ENCODE data around the gene SEC22B. TPM values are rescaled to one million over a fixed set of nuclear protein-coding genes. Genes with fewer than 3 reads are reported as not detected.
"Not testable (repeated sequence)": the region's sequence is repeated elsewhere in the genome, so short reads cannot be mapped to it uniquely, and the experiment has no call there.

SEC22B gene
- total RNA-seq (2022) (18.0 and 18.7 TPM in 2 replicates), Bru-seq, nascent RNA (percentile 86 among the genes with signal in this experiment), BruChase-seq, experiment 1, labeled RNA remaining after a 6-hour chase (percentile 87 among the genes with signal in this experiment), BruChase-seq, experiment 2, labeled RNA remaining after a 2-hour chase (percentile 86 among the genes with signal in this experiment)
- long read RNA-seq, full-length matches to known transcripts = 43 of 55 reads
- long read RNA-seq, partial matches to known transcripts = 3 of 55 reads
- long read RNA-seq, other reads (novel, unspliced or antisense) = 9 of 55 reads

DNA sequence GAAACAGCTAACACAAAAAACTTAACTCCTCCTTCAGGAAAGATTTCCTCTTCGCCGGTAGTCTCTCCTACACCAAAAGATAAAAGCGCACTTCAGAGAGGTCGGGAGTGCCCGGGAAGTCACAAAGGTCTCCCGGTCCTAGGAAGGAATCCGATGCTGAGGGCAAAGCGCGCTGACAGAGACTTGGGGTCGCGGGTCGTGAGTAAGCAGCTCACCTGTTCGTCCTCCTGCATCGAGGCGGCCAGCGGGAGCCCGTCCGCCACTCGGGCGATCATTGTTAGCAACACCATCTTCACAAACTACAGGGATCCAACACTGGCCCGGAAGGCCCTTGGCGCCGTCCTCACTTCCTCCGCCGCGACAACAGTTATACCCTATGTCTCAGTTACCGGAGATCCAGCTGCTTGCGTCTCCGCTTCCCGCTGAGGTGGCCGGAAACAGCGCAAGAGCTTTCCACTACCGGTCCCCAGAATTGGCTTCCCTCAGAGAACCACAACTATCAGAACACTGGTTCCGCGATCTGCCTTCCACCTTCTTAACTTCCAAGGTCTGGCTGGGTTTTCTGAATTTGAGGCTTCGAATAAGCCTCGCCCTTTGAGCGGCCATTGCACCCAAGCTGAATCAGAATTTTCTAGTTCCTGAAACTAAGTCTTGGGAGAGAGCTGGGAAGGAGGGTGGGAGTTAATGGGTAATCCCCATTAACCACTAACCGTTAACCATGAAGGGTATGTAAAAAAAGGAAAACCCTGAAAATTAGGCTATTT lies at the start of gene SEC22B:
Gene SEC22B, minus strand, starts transcription at position 429 of the 764 bp plus-strand sequence. Its CDS starts 139 bp downstream, at position 290.
- Mint-ChIP-seq H3K9me3 (ENCODE audit: low read depth, unreplicated experiment) (no peaks in the 10 kb centered on the region), H3K36me3 (ENCODE audit: insufficient read depth, unreplicated experiment) (peaks cover 15% of the 10 kb centered on the region), H3K4me3 (ENCODE audit: low read depth, unreplicated experiment) (peak within 1 kb of the TSS; percentile 96), H3K4me1 (ENCODE audit: low read depth, unreplicated experiment) (peaks cover 10% of the 10 kb centered on the region), H3K27me3 (ENCODE audit: unreplicated experiment) (no peaks in the 10 kb centered on the region), H3K27ac (ENCODE audit: unreplicated experiment) (peak within 1 kb of the TSS; percentile 98)
- DNase-seq = peak; percentile 79
- CTCF ChIA-PET = no interaction called here
- TF ChIP-seq, protein P1, sequence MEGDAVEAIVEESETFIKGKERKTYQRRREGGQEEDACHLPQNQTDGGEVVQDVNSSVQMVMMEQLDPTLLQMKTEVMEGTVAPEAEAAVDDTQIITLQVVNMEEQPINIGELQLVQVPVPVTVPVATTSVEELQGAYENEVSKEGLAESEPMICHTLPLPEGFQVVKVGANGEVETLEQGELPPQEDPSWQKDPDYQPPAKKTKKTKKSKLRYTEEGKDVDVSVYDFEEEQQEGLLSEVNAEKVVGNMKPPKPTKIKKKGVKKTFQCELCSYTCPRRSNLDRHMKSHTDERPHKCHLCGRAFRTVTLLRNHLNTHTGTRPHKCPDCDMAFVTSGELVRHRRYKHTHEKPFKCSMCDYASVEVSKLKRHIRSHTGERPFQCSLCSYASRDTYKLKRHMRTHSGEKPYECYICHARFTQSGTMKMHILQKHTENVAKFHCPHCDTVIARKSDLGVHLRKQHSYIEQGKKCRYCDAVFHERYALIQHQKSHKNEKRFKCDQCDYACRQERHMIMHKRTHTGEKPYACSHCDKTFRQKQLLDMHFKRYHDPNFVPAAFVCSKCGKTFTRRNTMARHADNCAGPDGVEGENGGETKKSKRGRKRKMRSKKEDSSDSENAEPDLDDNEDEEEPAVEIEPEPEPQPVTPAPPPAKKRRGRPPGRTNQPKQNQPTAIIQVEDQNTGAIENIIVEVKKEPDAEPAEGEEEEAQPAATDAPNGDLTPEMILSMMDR (IDR thresholded peaks at IDR 0.05; ENCODE audit: unreplicated experiment) = no peak
- no TSS peak for BruUV-seq (replicated peaks)
- intact Hi-C loops (cut with micrococcal nuclease; ENCODE audit: unreplicated experiment) = no loop called here

DNA sequence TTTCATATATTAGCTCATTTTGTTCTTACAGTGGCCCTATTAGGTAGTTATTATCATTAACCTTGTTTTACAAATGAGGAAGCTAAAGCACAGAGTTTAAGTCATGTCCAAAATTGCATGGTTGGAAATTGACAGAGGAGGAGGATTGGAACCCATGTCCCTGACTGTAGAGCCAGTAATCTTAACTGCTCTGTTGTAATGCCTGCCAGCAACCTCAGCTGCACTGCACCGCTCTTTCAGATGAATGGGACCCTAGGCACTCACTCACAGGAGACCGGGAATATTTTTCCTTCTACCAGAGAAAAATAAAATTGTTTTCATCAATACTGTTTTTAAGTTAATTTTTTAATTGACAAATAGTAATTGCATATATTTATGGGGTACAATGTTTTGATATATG lies 41.6 kb upstream of the SEC22B start:
- DNase-seq; H3K27me3 Mint-ChIP-seq (ENCODE audit: unreplicated experiment); CTCF ChIA-PET; intact Hi-C loops (cut with micrococcal nuclease; ENCODE audit: unreplicated experiment); H3K4me3 Mint-ChIP-seq (ENCODE audit: low read depth, unreplicated experiment); H3K9me3 Mint-ChIP-seq (ENCODE audit: low read depth, unreplicated experiment); BruUV-seq (replicated peaks); H3K36me3 Mint-ChIP-seq (ENCODE audit: insufficient read depth, unreplicated experiment); H3K4me1 Mint-ChIP-seq (ENCODE audit: low read depth, unreplicated experiment); H3K27ac Mint-ChIP-seq (ENCODE audit: unreplicated experiment): not testable (repeated sequence)

DNA sequence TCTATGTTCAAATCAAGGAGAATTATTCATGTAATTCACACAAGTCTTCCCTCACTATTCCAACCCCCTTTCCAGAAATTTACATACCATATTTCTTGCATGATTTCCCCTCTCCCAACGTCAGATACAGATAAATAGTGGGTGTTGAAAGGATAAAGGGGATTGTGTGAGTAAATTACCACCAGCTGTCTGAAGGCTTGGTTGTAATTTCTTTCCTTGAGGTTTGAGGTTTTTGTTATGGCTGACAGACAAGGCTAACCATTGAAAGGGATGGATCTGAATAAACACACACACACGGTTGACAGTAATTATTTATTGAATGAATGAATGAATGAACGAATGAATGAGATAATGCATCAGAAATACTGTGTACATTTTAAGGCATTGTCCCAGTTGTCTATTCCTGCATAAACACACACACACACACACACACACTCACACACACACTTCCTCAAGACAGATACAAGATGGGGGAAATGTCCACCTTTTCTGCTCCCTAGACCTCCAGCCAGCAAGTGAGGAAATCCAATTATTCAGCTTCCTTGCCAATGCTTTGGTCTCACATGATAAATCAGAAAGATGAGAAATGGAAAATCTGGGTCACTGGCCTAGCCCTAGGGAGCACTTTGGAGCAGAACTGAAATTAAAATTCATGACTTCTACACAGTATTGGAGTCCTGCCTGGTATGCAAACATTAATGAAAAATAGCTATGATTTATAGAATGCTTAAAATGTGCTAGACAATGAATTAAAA lies 41.0 kb upstream of the SEC22B start:
- BruUV-seq (replicated peaks); CTCF ChIA-PET; DNase-seq; H3K36me3 Mint-ChIP-seq (ENCODE audit: insufficient read depth, unreplicated experiment); H3K27ac Mint-ChIP-seq (ENCODE audit: unreplicated experiment); H3K9me3 Mint-ChIP-seq (ENCODE audit: low read depth, unreplicated experiment); intact Hi-C loops (cut with micrococcal nuclease; ENCODE audit: unreplicated experiment); H3K4me1 Mint-ChIP-seq (ENCODE audit: low read depth, unreplicated experiment); H3K4me3 Mint-ChIP-seq (ENCODE audit: low read depth, unreplicated experiment); H3K27me3 Mint-ChIP-seq (ENCODE audit: unreplicated experiment): not testable (repeated sequence)

DNA sequence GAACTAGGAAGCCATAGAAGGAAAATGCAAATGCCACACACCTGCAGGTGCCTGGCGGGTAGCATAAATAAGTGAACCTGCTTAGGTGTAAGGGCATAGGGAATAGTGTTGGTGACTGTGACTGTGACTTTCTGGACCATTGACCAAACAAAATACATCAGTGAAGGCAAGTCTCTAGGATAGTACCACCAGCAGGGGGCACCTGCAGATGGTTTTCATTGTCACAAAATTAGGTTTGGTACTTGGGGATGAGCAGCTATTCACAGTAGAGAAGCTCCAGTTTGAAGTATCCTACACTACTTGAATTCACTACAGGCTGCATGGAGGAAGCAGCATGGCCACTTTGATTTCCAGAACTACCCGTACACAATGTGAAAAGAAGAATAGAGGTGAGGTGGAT lies 37.3 kb upstream of the SEC22B start:
- intact Hi-C loops (cut with micrococcal nuclease; ENCODE audit: unreplicated experiment); H3K4me3 Mint-ChIP-seq (ENCODE audit: low read depth, unreplicated experiment); H3K27ac Mint-ChIP-seq (ENCODE audit: unreplicated experiment); DNase-seq; CTCF ChIA-PET; H3K4me1 Mint-ChIP-seq (ENCODE audit: low read depth, unreplicated experiment); H3K27me3 Mint-ChIP-seq (ENCODE audit: unreplicated experiment); H3K36me3 Mint-ChIP-seq (ENCODE audit: insufficient read depth, unreplicated experiment); BruUV-seq (replicated peaks); H3K9me3 Mint-ChIP-seq (ENCODE audit: low read depth, unreplicated experiment): not testable (repeated sequence)

DNA sequence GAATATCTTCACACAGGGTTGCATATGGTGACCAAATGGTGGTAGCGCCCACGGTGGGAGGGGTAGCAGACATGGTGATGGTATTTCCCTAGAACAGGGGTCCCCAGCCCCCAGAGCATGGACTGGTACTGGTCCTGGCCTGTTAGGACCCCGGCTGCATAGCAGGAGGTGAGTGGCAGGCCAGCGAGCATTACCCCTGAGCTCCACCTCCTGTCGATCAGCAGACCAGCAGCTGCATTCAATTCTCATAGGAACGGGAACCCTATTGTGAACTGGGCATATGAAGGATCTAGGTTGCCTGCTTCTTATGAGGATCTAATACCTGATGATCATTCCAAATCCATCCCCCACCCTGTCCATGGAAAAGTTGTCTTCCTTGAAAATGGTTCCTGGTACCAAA lies 34.4 kb upstream of the SEC22B start:
- BruUV-seq (replicated peaks); H3K36me3 Mint-ChIP-seq (ENCODE audit: insufficient read depth, unreplicated experiment); H3K9me3 Mint-ChIP-seq (ENCODE audit: low read depth, unreplicated experiment); H3K27me3 Mint-ChIP-seq (ENCODE audit: unreplicated experiment); CTCF ChIA-PET; H3K27ac Mint-ChIP-seq (ENCODE audit: unreplicated experiment); H3K4me1 Mint-ChIP-seq (ENCODE audit: low read depth, unreplicated experiment); DNase-seq; H3K4me3 Mint-ChIP-seq (ENCODE audit: low read depth, unreplicated experiment); intact Hi-C loops (cut with micrococcal nuclease; ENCODE audit: unreplicated experiment): not testable (repeated sequence)

DNA sequence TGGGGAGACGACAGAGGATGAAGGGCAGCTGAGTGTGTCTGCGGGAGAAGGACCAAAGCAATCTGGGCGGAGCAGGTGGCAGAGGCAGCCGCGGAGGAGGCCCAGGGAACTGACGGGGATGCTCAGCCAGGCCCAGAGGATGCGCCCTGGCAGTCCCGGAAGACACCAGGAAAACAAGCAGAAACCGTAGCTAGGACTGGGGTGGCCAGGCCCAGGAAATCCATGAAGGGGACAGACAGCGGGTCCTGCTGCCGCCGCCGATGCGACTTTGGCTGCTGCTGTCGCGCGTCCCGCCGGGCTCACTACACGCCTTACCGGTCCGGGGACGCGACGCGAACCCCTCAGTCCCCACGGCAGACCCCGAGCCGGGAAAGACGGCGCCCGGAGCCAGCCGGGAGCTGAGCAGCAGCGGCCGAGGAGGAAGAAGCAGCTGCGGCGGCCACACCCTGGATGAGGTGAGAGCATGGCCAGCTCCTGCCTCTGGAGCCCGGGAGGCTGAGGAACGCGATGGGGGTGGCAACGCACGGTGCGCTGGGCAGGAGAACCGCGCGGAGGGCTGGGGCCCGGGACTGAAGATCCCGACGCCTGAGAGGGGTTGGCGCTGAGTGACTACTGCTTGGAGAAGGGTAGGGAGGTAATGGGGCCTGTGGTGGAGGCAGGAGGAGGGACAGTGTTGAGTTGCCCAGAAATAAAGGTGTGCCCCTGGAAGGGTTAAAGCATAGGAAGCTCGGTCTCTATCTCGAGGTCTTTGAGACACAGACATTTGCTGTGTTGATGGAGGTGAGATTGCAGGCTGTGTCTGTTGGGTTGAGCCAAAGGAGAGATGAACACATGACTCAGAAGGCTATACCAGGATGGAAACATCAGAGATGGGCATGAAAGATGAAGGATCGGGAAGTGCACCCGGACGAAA lies 20.8 kb upstream of the SEC22B start:
- H3K36me3 Mint-ChIP-seq (ENCODE audit: insufficient read depth, unreplicated experiment); CTCF ChIA-PET; BruUV-seq (replicated peaks); H3K4me1 Mint-ChIP-seq (ENCODE audit: low read depth, unreplicated experiment); H3K27me3 Mint-ChIP-seq (ENCODE audit: unreplicated experiment); H3K9me3 Mint-ChIP-seq (ENCODE audit: low read depth, unreplicated experiment); H3K27ac Mint-ChIP-seq (ENCODE audit: unreplicated experiment); H3K4me3 Mint-ChIP-seq (ENCODE audit: low read depth, unreplicated experiment); DNase-seq; intact Hi-C loops (cut with micrococcal nuclease; ENCODE audit: unreplicated experiment): not testable (repeated sequence)

DNA sequence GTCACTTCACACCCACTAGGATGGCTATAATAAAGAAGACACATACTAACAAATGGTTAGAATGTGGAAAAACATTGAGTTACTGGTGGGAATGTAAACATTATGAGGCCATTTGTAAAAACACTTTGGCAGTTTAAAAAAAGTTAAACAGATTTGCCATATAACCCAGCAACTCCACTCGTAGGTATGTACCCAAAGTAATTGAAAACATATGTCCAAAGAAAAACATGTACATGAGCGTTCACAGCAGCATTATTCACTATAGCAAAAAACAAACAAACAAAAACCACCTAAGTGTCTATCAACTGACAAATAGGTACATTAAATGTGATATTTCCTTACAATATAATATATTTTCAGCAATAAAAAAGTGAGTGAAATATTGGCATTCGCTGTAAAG lies 12.3 kb upstream of the SEC22B start:
- H3K27ac Mint-ChIP-seq (ENCODE audit: unreplicated experiment); CTCF ChIA-PET; H3K4me1 Mint-ChIP-seq (ENCODE audit: low read depth, unreplicated experiment); H3K9me3 Mint-ChIP-seq (ENCODE audit: low read depth, unreplicated experiment); intact Hi-C loops (cut with micrococcal nuclease; ENCODE audit: unreplicated experiment); BruUV-seq (replicated peaks); H3K4me3 Mint-ChIP-seq (ENCODE audit: low read depth, unreplicated experiment); H3K36me3 Mint-ChIP-seq (ENCODE audit: insufficient read depth, unreplicated experiment); H3K27me3 Mint-ChIP-seq (ENCODE audit: unreplicated experiment); DNase-seq: not testable (repeated sequence)

DNA sequence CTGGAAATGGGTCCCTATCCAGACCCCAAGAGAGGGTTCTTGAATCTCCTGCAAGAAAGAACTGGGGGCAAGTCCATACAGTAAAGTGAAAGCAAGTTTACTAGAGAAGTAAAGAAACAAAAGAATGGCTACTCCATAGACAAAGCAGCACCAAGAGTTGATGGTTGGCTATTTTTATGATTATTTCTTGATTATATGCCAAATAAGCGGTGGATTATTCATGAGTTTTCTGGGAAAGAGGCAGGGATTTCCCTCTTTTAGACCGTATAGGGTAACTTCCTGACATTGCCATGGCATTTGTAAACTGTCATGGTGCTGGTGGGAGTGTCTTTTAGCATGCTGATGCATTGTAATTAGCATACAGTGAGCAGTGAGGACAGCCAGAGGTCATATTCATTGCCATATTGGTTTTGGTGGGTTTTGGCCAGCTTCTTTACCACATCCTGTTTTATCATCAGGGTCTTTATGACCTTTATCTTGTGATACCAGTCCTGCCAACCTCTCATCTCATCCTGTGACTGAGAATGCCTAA lies 5.9 kb upstream of the SEC22B start:
- CTCF ChIA-PET; H3K27me3 Mint-ChIP-seq (ENCODE audit: unreplicated experiment); H3K9me3 Mint-ChIP-seq (ENCODE audit: low read depth, unreplicated experiment); H3K4me3 Mint-ChIP-seq (ENCODE audit: low read depth, unreplicated experiment); DNase-seq; BruUV-seq (replicated peaks); intact Hi-C loops (cut with micrococcal nuclease; ENCODE audit: unreplicated experiment); H3K27ac Mint-ChIP-seq (ENCODE audit: unreplicated experiment); H3K36me3 Mint-ChIP-seq (ENCODE audit: insufficient read depth, unreplicated experiment): not testable (repeated sequence)
- H3K4me1 Mint-ChIP-seq (ENCODE audit: low read depth, unreplicated experiment) = peaks cover 10% of the 10 kb centered on the region

All from Calu3 (cell line).